Natural killer cell (primary cell): ENCODE results near the gene MOB4. TPM values are rescaled to one million over a fixed set of nuclear protein-coding genes. Genes with fewer than 3 reads are reported as not detected.

ENCODE experiments used
- ATAC-seq, 3 donors: fragments of 150-1000 bp in 2 of 3; fragments of 200-7000 bp in 1 of 3; cut with Tn5 transposase; 1 replicate in 1 of 3; 2 replicates in 2 of 3; pipeline ENCODE4 v1.10.0; 2021; ENCODE audit warnings: mild to moderate bottlenecking in 2 of 3, moderate library complexity in 2 of 3
- DNase-seq, 2 donors: peaks; one replicate each; pipeline versions ENCODE4 v3.0.0 to v3.0.0-alpha.2; 2013 to 2021; ENCODE audit warnings: mixed read lengths in 1 of 2
- H3K27ac ChIP-seq: one replicate; pipeline ENCODE4 v1.5.1; 2013; ENCODE audit warnings: mild to moderate bottlenecking, low read length
- H3K27me3 ChIP-seq: one replicate; pipeline ENCODE4 v1.6.1; 2013; ENCODE audit warnings: low read length; ENCODE audit not compliant: control insufficient read depth, insufficient read depth
- H3K36me3 ChIP-seq: one replicate; pipeline ENCODE4 v1.6.1; 2013; ENCODE audit warnings: low read length; ENCODE audit not compliant: control insufficient read depth, insufficient read depth
- H3K4me1 ChIP-seq: one replicate; pipeline ENCODE4 v1.6.1; 2013; ENCODE audit warnings: low read length; ENCODE audit not compliant: control insufficient read depth, insufficient read depth
- H3K4me3 ChIP-seq: one replicate; pipeline ENCODE4 v1.5.1; 2013; ENCODE audit warnings: low read length
- H3K9me3 ChIP-seq: one replicate; pipeline ENCODE4 v1.6.1; 2013; ENCODE audit warnings: low read length; ENCODE audit not compliant: control insufficient read depth, insufficient read depth
- H3K27ac Mint-ChIP-seq, 2 donors: one replicate each; pipeline ENCODE4 v1.8.0; 2022; ENCODE audit warnings: mild to moderate bottlenecking in 2 of 2, mixed read lengths in 2 of 2, moderate library complexity in 1 of 2
- H3K27me3 Mint-ChIP-seq, 2 donors: one replicate each; pipeline ENCODE4 v1.8.0; 2022; ENCODE audit warnings: low read depth in 2 of 2, mixed read lengths in 2 of 2
- H3K36me3 Mint-ChIP-seq: one replicate; pipeline ENCODE4 v1.8.0; 2022; ENCODE audit warnings: mixed read lengths
- H3K4me1 Mint-ChIP-seq, 2 donors: one replicate each; pipeline ENCODE4 v1.8.0; 2022; ENCODE audit warnings: mixed read lengths in 2 of 2
- H3K4me3 Mint-ChIP-seq: one replicate; pipeline ENCODE4 v1.8.0; 2022; ENCODE audit warnings: mild to moderate bottlenecking, moderate library complexity, mixed read lengths
- H3K9me3 Mint-ChIP-seq, 2 donors: one replicate each; pipeline ENCODE4 v1.8.0; 2022; ENCODE audit warnings: mixed read lengths in 2 of 2
- WGBS: methylation state at CpG from one replicate; pipeline ENCODE4 v1.1.7; 2013; ENCODE audit warnings: missing lambda C conversion rate; ENCODE audit not compliant: insufficient coverage; 5-methylcytosine and 5-hydroxymethylcytosine counted together
- intact Hi-C: fragments of 100-400 bp; cut with micrococcal nuclease; formaldehyde crosslinking; loops from one replicate; pipeline ENCODE4 v1.14.2; 2022
- total RNA-seq, 4 donors: library from RNA; stranded (reverse); fragments of 120-200 nt in 1 of 4; gene quantifications; one replicate each; pipeline versions ENCODE4 v1.2.3 to v1.2.4, GENCODE V29; 2013 to 2022
- TF ChIP-seq, protein P1 (sequence below): fragments of 200-600 bp; IDR thresholded peaks from one replicate; pipeline ENCODE4 v1.8.0; 2022; ENCODE audit warnings: antibody characterized with exemption

MOB4 gene
- total RNA-seq, 3 donors from 2014 or later (not counting 1 experiment from before 2014, with no cell fraction given) = 27.1 to 40.0 (median 34.9) TPM

DNA sequence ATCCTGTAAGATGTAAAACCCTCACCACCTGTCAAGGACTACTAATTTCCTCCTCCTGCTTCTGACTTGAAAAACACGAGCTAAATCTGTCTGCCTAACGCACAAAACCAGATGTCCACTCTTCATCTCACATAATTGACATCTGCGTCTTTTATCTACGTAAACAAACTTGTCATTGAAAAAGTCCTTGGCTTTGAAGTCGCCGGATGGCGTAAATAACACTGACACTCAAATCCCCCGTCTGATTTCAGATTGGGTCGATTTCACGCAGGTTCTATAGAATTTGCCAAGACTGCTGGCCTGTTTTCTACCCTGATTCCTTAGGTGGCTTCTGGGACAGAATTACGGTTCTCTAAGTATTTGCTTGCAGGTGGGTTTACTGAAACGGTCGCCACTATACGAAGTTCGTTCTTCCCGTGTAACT, 539 bp upstream of the MOB4 start:
- H3K27me3 Mint-ChIP-seq = no peaks in the 10 kb centered on the region
- TF ChIP-seq, protein P1, sequence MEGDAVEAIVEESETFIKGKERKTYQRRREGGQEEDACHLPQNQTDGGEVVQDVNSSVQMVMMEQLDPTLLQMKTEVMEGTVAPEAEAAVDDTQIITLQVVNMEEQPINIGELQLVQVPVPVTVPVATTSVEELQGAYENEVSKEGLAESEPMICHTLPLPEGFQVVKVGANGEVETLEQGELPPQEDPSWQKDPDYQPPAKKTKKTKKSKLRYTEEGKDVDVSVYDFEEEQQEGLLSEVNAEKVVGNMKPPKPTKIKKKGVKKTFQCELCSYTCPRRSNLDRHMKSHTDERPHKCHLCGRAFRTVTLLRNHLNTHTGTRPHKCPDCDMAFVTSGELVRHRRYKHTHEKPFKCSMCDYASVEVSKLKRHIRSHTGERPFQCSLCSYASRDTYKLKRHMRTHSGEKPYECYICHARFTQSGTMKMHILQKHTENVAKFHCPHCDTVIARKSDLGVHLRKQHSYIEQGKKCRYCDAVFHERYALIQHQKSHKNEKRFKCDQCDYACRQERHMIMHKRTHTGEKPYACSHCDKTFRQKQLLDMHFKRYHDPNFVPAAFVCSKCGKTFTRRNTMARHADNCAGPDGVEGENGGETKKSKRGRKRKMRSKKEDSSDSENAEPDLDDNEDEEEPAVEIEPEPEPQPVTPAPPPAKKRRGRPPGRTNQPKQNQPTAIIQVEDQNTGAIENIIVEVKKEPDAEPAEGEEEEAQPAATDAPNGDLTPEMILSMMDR = no peak
- intact Hi-C loops = loop anchor here (1.0 to 5.0 kb wide), 3 partner anchors 15 to 78 kb away; partner anchors contain the start of genes COQ10B, HSPE1 and SF3B1
- no peaks in the 10 kb centered on the region for H3K36me3 Mint-ChIP-seq
- H3K4me3 Mint-ChIP-seq = peak overlapping the region; percentile 92
- no peaks in the 10 kb centered on the region for H3K9me3 Mint-ChIP-seq
- ATAC-seq = peak; percentile 13 to 43 (median 36)
- Histone ChIP-seq H3K4me1 (peaks cover 20% of the 10 kb centered on the region), H3K27ac (peak overlapping the region; percentile 88), H3K4me3 (peak overlapping the region; percentile 64), H3K9me3 (no peaks in the 10 kb centered on the region), H3K36me3 (no peaks in the 10 kb centered on the region), H3K27me3 (no peaks in the 10 kb centered on the region)
- H3K4me1 Mint-ChIP-seq = peaks cover 30 to 34% of the 10 kb centered on the region in 2 donors
- WGBS = under 1% methylated on average over 16 of the region's 16 CpGs
- peak overlapping the region; percentile 90 to 97 for H3K27ac Mint-ChIP-seq
- peak in 1 of 2 donors; percentile 80 for DNase-seq

DNA sequence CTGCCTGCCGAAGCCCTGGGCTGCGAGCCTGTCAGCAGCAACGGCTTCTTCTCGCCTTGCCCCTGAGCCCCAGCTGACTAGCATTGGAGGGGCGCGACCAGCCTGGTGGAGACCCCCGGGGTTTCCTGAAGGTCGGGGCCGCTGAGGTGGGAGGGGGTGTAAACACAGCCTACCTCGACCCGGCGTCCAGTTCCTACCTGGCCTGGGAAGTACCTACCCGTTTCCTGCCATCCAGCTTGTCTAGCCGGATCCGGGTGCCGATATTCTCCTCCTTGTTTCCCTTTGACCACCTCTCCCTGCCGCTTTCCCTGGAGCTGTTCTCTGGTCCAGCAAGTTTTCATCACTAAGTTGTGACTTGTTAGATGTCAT, 511 bp downstream of the MOB4 start:
- intact Hi-C loops = loop anchor here (2.0 to 5.0 kb wide), 2 partner anchors 79 to 188 kb away; partner anchors contain the start of genes MARS2 and SF3B1
- Mint-ChIP-seq H3K4me3 (peak overlapping the region; percentile 92), H3K9me3 (no peaks in the 10 kb centered on the region), H3K27ac (peak overlapping the region; percentile 90 to 97), H3K4me1 (peaks cover 40 to 45% of the 10 kb centered on the region in 2 donors), H3K36me3 (no peaks in the 10 kb centered on the region), H3K27me3 (no peaks in the 10 kb centered on the region)
- ATAC-seq (peak in 2 of 3 donors; percentile 1), DNase-seq (peak in 1 of 2 donors; percentile 60)
- Histone ChIP-seq H3K4me1 (peaks cover 20% of the 10 kb centered on the region), H3K27me3 (no peaks in the 10 kb centered on the region), H3K36me3 (no peaks in the 10 kb centered on the region), H3K9me3 (no peaks in the 10 kb centered on the region), H3K27ac (peak overlapping the region; percentile 88), H3K4me3 (peak overlapping the region; percentile 64)
- TF ChIP-seq, protein P1 = no peak
- WGBS = 0% methylated on average over 17 of the region's 17 CpGs

GRCh38 chr2:197517150-197517549, 1.3 kb downstream of the MOB4 start:
- Mint-ChIP-seq H3K27me3 (no peaks in the 10 kb centered on the region), H3K4me1 (peaks cover 40 to 50% of the 10 kb centered on the region in 2 donors), H3K9me3 (no peaks in the 10 kb centered on the region), H3K27ac (peak overlapping the region; percentile 90 to 97), H3K36me3 (no peaks in the 10 kb centered on the region), H3K4me3 (peak overlapping the region; percentile 92)
- no peaks in the 10 kb centered on the region for H3K9me3 ChIP-seq
- H3K27me3 ChIP-seq = no peaks in the 10 kb centered on the region
- H3K4me3 ChIP-seq = peak overlapping the region; percentile 64
- no CpG with 5 or more reads among the region's 2 CpGs for WGBS
- no peak for DNase-seq
- H3K4me1 ChIP-seq = peaks cover 20% of the 10 kb centered on the region
- intact Hi-C loops = loop anchor here (2.0 to 5.0 kb wide), 2 partner anchors 80 to 188 kb away; partner anchors contain the start of genes MARS2 and SF3B1
- no peaks in the 10 kb centered on the region for H3K36me3 ChIP-seq
- TF ChIP-seq, protein P1 = no peak
- ATAC-seq = no peak
- peak overlapping the region; percentile 88 for H3K27ac ChIP-seq

GRCh38 chr2:197538412-197538811, 22.5 kb downstream of the MOB4 start:
- H3K27me3 Mint-ChIP-seq = no peaks in the 10 kb centered on the region
- WGBS = 100% methylated on average over 2 of the region's 2 CpGs
- H3K4me3 Mint-ChIP-seq = no peak overlapping the region

More at GRCh38 chr2:197538412-197538811, 22.5 kb downstream of the MOB4 start:
- H3K27ac Mint-ChIP-seq = peak overlapping the region; percentile 58 to 76
- H3K4me1 Mint-ChIP-seq = peaks cover 44 to 62% of the 10 kb centered on the region in 2 donors
- H3K36me3 ChIP-seq = peaks cover 65% of the 10 kb centered on the region
- no peak for ATAC-seq
- peaks cover 9% of the 10 kb centered on the region for H3K4me1 ChIP-seq
- H3K27ac ChIP-seq = no peak overlapping the region
- no peaks in the 10 kb centered on the region for H3K9me3 ChIP-seq
- DNase-seq = no peak
- no peaks in the 10 kb centered on the region for H3K9me3 Mint-ChIP-seq
- no peaks in the 10 kb centered on the region for H3K27me3 ChIP-seq
- TF ChIP-seq, protein P1 = no peak
- peaks cover 17% of the 10 kb centered on the region for H3K36me3 Mint-ChIP-seq
- intact Hi-C loops = no loop called here
- no peak overlapping the region for H3K4me3 ChIP-seq
